Neutrophil (primary cell): ENCODE data around the gene BMPR1A.

Experiments used
- H3K27ac ChIP-seq: fragments of 200-600 bp; sonication (generic); 2 replicates; pipeline ENCODE4 v1.5.1; 2016; ENCODE audit warnings: mild to moderate bottlenecking, moderate library complexity
- H3K27me3 ChIP-seq: fragments of 200-600 bp; sonication (generic); 2 replicates; pipeline ENCODE4 v1.6.0; 2016; ENCODE audit warnings: mild to moderate bottlenecking
- H3K36me3 ChIP-seq: fragments of 200-600 bp; sonication (generic); 2 replicates; pipeline ENCODE4 v1.5.1; 2017
- H3K4me1 ChIP-seq, 2 experiments: fragments of 200-600 bp in 1 of 2; sonication (generic) in 1 of 2; 1 replicate in 1 of 2; 2 replicates in 1 of 2; pipeline versions ENCODE4 v1.5.1 to v1.6.1; 2013 to 2016; ENCODE audit warnings: low read depth in 1 of 2, low read length in 1 of 2, mild to moderate bottlenecking in 1 of 2, moderate library complexity in 1 of 2; ENCODE audit not compliant: control insufficient read depth in 1 of 2, insufficient read depth in 1 of 2
- H3K4me3 ChIP-seq, 2 experiments: fragments of 200-600 bp in 1 of 2; sonication (generic) in 1 of 2; 1 replicate in 1 of 2; 2 replicates in 1 of 2; pipeline ENCODE4 v1.5.1; 2013 to 2016; ENCODE audit warnings: low read depth in 1 of 2, low read length in 1 of 2, mild to moderate bottlenecking in 1 of 2, moderate library complexity in 1 of 2
- H3K9me3 ChIP-seq: fragments of 200-600 bp; sonication (generic); 2 replicates; pipeline ENCODE4 v1.5.1; 2016
- TF ChIP-seq, protein P1 (sequence below): fragments of 200-600 bp; sonication (generic); IDR thresholded peaks from 2 replicates; pipeline ENCODE4 v1.5.1; 2016; ENCODE audit warnings: antibody characterized with exemption

Gene BMPR1A

DNA sequence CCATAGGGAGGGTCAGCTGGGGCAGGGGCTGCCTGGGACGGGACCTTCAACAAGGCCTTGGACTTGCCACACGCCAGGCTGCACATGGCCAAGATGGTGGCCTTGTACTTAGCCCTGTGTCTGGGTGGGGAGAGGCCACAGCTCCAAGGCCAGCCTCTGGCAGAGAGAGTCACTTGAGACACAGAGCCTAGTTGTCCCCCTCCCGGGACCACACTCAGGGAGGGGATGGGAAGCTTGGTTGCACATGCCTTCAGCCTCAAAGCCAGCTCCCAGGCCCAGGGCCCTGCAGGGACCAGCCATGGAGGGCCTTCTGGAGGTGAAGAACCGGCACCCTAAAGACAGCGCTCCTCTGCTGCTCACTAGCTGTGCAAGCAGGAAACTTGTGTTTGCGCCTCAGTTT is 184.3 kb downstream of the BMPR1A start:
- H3K36me3 ChIP-seq = no peaks in the 10 kb centered on the region
- TF ChIP-seq, protein P1, sequence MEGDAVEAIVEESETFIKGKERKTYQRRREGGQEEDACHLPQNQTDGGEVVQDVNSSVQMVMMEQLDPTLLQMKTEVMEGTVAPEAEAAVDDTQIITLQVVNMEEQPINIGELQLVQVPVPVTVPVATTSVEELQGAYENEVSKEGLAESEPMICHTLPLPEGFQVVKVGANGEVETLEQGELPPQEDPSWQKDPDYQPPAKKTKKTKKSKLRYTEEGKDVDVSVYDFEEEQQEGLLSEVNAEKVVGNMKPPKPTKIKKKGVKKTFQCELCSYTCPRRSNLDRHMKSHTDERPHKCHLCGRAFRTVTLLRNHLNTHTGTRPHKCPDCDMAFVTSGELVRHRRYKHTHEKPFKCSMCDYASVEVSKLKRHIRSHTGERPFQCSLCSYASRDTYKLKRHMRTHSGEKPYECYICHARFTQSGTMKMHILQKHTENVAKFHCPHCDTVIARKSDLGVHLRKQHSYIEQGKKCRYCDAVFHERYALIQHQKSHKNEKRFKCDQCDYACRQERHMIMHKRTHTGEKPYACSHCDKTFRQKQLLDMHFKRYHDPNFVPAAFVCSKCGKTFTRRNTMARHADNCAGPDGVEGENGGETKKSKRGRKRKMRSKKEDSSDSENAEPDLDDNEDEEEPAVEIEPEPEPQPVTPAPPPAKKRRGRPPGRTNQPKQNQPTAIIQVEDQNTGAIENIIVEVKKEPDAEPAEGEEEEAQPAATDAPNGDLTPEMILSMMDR = no peak

DNA sequence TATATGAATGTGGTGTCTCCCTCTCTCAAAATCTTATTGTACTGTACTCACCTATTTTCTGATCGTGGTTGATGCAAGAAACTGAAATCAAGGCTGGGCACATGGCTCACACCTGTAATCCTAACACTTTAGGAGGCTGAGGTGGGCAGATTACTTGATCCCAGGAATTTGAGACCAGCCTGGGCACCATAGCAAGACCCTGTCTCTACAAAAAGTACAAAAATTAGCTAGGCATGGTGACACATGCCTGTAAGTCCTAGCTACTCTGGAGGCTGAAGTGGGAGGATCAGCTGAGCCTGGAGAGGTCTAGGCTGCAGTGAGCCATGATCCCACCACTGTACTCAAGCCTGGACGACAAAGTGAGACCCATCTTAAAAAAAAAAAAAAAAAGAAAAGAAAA is 185.0 kb downstream of the BMPR1A start:
- Histone ChIP-seq H3K36me3 (no peaks in the 10 kb centered on the region), H3K27ac (no peak overlapping the region), H3K4me1 (peaks cover 0 to 3% of the 10 kb centered on the region in 2 experiments), H3K27me3 (no peaks in the 10 kb centered on the region), H3K4me3 (no peak overlapping the region), H3K9me3 (no peaks in the 10 kb centered on the region)
- TF ChIP-seq, protein P1 = no peak

More for the DNA sequence above, 184.3 kb downstream of the BMPR1A start:
- Histone ChIP-seq H3K4me1 (peaks cover 0 to 3% of the 10 kb centered on the region in 2 experiments), H3K27ac (no peak overlapping the region), H3K9me3 (no peaks in the 10 kb centered on the region), H3K4me3 (no peak overlapping the region), H3K27me3 (no peaks in the 10 kb centered on the region)

DNA sequence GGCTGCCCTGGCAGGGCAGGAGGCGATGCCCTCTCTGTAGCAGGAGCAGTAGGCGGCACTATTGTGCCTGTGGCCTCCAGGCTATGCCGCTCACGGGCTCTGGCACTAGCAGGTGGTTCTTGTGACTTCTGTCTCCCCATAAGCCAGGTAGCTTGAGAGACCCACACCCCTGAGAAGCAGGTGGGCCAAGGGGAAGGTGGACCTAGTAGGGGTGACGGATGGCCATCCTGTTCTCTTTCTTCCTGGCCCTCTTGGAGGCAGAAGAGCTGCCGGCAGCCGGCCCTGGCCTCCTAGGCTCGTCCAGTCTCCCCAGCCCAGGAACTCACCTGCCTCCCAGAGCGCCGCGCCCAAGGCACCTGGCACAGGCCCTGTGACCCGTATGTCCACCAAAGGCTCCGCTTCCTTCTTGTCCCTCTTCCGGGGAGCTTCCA is 185.6 kb downstream of the BMPR1A start:
- Histone ChIP-seq H3K36me3 (no peaks in the 10 kb centered on the region), H3K9me3 (no peaks in the 10 kb centered on the region), H3K4me1 (peaks cover 0 to 3% of the 10 kb centered on the region in 2 experiments), H3K27me3 (no peaks in the 10 kb centered on the region), H3K27ac (no peak overlapping the region), H3K4me3 (no peak overlapping the region)
- TF ChIP-seq, protein P1 = no peak

DNA sequence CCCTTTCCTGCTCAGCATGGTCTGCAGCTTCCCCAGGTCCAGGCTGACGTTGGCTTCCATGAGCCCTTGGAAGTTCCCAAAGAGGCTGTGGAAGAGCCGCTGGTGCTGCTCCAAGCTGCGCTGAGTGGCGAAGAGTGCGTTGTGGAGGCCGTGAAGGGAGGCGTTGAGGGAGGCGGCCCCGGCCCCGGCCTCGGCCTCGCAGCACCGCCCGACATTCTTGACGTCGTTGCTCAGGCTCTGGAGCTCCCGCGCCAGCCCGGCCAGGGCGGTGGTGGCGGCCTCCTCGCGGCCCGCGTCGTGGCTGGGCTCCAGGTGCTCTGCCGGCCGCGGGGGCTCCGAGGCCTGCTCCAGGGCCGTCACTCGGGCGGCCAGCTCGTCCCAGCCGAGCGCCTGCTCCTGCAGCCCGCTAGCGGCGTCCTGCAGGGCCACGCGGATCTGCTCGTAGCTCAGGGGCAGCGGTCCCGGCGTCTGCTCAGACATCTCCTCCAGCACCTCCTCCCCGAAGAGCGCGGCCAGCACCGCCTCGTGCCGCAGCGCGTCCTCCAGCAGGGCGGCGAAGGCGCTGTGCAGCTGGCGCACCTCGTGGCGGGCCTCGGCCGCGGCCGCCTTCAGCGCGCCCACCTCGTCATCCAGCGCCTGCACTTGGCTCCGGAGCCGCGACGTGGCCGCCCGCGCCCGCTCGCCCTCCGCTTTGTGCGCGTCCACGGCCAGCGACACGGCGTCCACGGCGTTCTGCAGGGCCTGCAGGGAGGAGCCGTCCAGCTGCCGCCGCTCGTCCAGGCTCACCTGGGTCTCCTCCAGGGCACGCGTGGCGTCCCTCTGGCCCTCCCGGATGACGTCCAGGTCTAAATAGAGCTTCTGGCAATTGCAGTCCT is 186.3 kb downstream of the BMPR1A start:
- Histone ChIP-seq H3K36me3 (no peaks in the 10 kb centered on the region), H3K9me3 (no peaks in the 10 kb centered on the region), H3K27me3 (peaks cover 2% of the 10 kb centered on the region), H3K4me1 (peaks cover 0 to 3% of the 10 kb centered on the region in 2 experiments), H3K27ac (no peak overlapping the region), H3K4me3 (no peak overlapping the region)
- TF ChIP-seq, protein P1 = no peak

DNA sequence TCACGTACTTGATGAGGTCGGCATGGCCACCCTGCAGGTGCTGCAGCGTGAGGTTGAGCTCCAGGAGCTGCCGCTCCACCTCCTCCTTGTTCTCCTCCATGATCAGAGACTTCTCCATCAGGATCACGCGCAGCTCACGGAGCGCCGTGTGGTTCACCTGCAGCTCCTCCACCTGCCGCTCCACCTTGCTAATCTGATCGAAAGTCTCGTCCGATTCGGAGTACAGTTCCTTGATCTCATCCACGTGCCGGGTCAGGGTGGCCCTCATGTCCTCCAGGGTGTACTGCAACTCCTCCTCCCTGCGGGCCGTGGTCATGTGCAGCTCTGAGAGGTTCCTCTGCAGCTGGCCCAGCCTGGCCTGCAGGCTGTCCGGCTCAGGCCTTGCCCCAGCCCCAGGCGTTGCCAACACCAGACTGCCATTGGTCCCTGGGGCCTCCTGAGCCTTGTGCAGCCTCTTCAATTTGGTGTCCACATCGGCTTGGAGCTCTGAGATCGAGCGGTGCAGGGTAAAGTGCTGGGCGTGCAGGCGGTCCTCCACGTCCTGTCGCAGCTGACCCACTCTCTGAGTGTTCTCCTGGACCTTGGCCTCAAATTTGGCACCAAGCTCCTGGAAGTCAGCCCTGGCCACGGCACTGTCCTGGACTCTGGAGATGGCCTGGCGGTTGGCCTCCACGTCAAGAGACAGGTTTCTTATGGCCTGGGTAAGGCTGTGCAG is 187.1 kb downstream of the BMPR1A start:
- H3K27me3 ChIP-seq = peaks cover 4% of the 10 kb centered on the region
- H3K4me1 ChIP-seq = peaks cover 0 to 3% of the 10 kb centered on the region in 2 experiments
- H3K9me3 ChIP-seq = no peaks in the 10 kb centered on the region
- H3K36me3 ChIP-seq = no peaks in the 10 kb centered on the region
- no peak overlapping the region for H3K4me3 ChIP-seq
- H3K27ac ChIP-seq = no peak overlapping the region
- TF ChIP-seq, protein P1 = no peak
